ENCODE measurements around the gene PRKCH. TPM values are rescaled to one million over a fixed set of nuclear protein-coding genes. Genes with fewer than 3 reads are reported as not detected.

Gene PRKCH
- total RNA-seq, 1 experiment from 2014 or later, result 3.8 TPM

DNA sequence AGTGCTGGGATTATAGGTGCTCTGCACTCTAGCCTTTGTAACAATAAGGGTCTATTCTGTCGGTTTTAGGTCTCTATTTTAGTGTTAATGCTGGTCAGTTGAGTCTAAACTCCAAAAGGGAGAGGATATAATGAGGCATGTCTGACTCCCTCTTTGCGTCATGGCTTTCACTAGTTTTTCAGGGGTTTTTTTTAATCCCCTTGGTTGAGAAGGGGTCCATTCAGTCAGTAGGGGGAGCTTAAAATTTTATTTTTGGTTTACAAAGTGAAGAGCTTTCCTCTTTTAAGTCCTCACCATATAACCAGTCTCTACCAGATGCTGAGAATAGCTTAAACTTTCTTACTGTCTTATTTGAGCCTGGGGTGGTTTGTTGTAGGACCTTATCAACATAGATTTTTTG lies 106.9 kb downstream of the PRKCH start:
- DNase-seq (ENCODE audit: low read depth), result no peak

DNA sequence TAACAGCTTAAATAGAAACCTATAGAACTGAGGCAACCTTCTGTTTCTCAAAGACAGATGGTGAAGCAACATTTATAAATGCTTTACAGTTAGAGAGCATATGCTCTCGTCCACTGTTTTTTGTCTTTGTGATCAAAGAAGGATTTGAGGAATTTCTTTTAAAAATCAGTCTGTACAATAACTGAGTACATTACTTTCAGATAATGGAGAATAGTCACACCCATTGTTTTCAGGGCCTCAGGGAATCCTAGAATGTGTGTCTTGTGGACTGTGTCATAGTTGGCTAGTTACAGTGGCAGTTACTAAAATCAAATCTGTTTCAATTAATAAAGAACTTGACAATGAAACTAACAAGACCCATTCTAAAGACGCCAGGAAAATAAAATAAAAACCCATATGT lies 107.9 kb downstream of the PRKCH start:
- no peak for DNase-seq (ENCODE audit: low read depth)

DNA sequence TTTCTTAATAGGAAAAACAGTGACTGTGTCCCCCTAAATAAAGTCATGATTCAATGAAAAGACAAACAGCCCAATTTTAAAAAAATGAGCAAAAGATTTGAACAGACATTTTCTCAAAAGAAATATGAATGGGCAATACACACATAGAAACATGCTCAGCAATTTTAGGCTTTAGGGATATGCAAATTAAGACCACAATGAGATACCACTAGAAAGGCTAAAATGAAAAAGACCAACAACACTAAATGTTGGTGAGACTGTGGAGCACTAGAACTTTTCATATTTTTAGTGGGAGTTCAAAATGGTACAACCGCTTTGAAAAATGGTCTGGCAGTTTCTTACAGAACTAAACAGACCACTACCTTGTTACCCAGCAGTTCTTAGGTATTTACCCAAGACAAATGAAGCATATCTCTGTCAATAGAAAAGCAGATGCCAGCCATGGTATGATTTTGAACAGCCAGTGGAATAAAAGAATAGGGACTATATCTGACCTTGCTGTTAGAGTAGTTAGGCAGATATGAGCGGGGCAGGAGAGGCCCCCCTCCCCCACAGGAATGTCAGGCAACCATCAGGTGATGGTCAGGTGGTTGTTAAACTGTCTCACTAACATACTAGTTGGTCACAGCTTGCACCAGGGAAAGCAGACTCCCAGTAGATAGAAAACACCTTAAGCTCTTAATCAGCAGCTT lies 108.8 kb downstream of the PRKCH start:
- no peak for DNase-seq (ENCODE audit: low read depth)

- no peak for DNase-seq (ENCODE audit: low read depth)
These were observed 111.8 kb downstream of the PRKCH start for GRCh38 chr14:61433169-61433568.

- no peak for DNase-seq (ENCODE audit: low read depth)
These were observed 112.4 kb downstream of the PRKCH start for GRCh38 chr14:61433828-61434227.

GRCh38 chr14:61434311-61434710 lies 112.9 kb downstream of the PRKCH start:
- DNase-seq (ENCODE audit: low read depth), result no peak

DNA sequence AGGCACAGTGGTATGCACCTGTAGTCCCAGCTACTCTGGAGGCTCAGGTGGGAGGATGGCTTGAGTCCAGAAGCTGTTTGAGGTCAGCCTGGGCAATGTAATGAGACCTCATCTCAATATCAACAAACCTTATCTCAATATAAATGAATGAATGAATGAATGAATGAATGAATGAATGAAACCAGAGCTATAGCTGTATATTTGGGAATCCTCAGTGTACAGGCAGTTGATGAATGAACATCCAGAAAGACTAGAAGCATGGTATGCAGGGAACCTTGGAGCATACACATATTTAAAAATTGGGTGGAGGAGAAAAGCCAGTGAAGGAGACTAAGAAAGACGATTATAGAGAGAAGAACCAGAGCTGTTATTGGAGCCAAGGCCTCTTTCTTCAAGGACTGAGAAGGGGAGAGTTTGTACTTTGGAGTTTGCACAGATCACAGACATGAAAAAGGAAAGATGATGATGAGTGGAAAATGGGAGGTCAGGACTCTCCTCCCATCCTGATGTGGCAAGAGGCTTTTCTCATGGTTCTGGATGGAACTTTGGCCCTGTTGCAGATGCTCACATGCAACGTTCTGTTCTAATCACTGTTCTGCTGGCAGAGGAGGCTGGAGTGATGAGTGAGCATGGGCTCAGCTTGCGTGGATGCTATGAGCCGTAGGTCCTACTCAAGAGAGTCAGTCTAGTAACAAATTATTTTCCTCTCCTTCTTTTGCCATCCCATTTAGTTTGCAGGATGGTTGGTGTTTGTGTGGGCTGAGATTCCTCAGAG lies 114.4 kb downstream of the PRKCH start:
- no peak for DNase-seq (ENCODE audit: low read depth)

DNA sequence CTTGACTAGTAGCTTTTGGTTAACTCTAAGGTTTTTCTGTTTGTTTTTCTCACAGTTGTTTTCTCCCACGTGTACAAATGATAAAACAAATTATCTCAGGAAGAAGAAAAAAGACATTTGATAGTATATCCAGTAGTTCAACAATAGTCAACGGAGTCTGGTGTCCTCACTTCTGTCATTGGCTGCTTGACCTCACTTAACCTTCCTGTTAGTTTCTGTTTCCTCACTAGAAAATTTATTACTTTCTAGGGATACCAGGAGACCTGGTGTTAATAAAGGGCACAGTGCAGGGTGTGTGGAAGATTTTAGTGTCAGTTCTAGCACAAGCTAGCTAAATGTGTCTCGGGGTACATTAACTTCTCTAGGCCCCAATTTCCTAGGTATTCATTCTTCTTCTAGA lies 116.0 kb downstream of the PRKCH start:
- no peak for DNase-seq (ENCODE audit: low read depth)

DNA sequence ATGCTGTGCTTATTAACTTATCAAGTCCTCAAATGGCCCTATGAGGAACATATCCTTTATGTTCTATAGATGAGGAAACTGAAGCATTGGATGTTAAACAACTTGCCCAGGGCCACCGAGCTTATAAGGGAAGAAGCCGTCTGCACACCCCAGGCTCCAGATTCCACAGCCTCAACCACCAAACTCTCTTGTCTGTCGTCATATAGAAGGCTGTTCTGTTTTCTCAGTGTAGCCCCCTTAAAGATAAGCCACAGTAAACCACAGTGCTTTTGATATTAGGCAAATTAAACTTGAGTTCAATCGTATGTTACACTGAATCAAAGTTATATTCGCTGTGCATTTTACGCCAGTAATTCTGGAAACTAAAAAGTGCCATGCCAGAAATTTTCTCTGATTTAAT lies 116.7 kb downstream of the PRKCH start:
- no peak for DNase-seq (ENCODE audit: low read depth)

- peak; percentile 28 for DNase-seq (ENCODE audit: low read depth)
These were observed 117.1 kb downstream of the PRKCH start for GRCh38 chr14:61438497-61438859.

DNA sequence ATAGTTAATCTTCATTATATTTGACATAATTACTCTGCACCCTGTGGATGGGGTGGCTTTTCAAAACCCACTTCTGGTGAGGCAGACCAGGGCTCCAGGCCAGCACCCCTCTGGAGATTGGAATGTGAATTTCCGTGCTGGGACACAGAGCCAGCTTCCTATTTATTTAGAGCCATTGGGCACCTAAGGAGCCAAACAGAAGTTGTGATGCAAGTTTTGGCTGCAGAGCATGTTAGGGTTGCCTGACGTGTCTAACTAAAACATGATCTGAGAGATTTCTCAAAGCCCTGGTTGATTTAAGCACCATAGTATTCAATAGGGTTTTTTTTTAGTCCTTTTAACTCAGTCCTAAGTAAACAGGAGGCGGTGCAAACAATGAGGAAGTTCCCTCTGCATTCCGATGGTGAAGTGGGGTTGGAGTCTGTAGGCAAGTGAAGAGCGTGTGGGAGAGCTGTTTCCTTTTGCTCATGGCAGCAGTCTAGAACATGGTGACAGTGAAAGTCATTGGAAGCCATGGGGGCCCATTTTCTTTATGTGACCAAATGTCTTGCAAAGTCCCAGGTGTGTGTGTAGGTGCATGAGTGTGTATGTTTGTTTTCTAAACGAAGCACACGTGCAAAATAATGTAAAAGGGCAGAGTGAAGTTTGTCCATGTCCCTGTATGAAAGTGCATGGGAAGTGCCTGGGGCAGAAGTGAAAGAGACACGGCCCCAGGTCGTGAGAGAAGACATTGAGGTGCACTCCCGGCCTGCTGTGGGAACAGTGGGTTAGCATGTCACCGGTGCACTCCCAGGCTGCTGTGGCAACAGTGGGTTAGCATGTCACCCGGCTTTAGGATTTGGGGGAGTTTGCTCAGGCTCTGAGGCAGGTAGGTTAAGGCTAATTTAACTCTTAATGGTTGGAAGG lies 117.7 kb downstream of the PRKCH start:
- peak; percentile 68 for DNase-seq (ENCODE audit: low read depth)

DNA sequence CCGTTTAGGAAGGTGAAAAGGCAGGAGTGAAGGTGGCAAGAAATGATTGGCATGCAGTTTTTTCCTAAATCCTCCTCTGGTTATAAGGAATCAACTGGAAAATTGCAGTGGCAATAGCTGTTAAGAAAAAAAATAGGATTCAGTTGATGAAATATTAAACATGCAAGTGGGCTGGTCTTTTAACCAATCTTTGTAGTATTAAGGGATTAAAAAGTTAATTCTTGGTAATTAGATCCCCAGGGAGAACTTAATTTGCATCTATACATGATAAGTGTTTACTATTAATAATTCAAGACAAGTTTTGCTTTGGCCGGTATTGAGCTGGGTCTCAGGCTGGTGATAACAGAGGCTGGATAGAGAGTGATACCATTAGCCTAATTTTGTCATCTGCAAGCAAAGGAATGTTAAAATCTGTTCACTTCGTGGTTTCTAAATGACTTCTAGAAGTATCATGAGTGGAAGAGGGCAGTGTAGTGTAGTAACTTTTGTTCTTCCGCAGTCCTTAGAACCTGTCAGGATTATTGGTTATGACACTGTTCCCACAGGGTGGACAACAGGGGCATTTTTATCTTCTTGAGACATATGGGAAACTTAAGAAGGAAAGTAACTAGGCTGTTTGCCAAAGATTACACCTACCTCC lies 118.5 kb downstream of the PRKCH start:
- DNase-seq (ENCODE audit: low read depth), result no peak

DNA sequence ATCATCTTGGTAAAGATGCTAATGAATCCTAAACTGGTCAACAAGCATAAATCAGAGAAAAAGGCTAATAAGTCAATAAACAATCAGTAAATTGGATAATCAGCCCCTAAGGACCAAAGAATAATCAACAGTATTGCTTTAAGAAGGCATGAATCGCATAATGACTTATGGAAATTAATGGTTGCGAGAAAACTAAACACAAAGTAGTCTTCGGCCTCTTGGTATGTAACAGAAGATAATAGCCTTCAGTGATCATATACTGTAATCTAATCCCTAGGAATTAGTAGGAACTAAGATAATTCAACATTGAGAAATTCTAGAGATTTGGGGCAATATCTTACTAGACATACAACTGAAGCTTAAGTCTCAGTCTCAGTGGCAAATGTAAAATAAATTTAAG lies 122.1 kb downstream of the PRKCH start:
- no peak for DNase-seq (ENCODE audit: low read depth)

GRCh38 chr14:61444215-61444768 lies 122.9 kb downstream of the PRKCH start:
- peak; percentile 6 for DNase-seq (ENCODE audit: low read depth)

DNA sequence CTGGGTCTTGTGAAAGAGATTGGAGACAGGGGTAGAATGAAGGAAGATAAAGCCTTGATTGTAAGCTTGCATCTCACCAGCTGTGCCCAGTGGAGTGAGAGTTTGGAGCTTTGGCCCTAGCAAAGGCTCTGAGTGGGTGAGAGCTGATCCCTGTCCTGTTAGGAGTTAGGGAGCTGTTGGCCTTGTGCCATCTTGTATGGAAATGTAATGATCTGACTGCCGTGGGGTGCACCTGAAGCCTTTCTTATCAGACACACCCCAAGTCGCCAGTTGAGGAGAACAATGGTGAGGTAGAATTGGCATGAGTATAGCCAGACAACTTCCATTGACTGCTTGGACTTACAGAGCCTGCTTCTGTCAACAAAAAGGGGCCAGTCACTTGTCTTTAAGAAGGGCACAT lies 130.1 kb downstream of the PRKCH start:
- no peak for DNase-seq (ENCODE audit: low read depth)

- DNase-seq (ENCODE audit: low read depth), result no peak
These were observed 130.6 kb downstream of the PRKCH start for GRCh38 chr14:61451891-61452400.

DNA sequence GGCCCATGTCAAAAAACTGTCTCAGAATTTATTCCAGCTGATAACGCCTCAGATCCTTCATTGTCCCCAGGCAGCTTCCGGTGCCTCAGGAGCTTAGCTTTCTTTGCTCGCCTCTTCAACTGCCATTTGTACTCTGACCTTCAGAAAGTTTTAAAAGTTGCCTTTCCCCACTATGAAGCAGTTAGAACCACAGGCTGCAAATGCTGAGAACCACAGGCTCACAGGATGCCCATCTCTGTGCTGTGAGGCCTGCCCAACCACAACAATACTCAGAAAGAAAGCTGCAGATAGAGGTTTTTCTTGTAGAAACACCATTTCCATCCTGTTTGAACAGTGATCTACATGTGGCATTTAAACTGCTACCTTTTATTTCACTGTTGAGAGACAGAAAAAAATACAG lies 131.1 kb downstream of the PRKCH start:
- DNase-seq (ENCODE audit: low read depth), result no peak

DNA sequence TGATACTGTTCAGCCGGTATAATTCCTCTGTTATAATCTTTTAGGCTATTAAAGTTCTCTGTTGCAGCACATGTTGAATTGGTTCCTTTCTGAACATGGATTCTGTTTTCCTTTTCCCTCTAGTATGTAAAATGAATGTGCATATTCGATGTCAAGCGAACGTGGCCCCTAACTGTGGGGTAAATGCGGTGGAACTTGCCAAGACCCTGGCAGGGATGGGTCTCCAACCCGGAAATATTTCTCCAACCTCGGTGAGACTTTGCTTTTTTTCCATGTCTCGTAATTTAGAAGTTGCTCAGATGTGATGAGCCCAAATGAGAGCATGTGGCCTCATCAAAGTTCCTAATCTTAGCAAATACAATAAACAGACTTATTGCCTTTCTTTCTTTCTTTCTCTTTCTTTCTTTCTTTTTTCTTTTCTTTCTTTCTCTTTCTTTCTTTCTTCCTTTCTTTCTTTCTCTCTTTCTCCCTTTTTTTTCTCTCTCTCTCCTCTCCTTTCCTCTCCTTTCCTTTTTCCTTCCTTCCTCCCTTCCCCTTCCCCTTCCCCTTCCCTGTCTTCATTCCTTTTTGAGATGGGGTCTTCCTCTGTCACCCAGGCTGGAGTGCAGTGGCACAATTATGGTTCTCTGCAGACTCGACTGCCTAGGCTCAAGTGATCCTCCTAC lies 131.9 kb downstream of the PRKCH start:
- no peak for DNase-seq (ENCODE audit: low read depth)

DNA sequence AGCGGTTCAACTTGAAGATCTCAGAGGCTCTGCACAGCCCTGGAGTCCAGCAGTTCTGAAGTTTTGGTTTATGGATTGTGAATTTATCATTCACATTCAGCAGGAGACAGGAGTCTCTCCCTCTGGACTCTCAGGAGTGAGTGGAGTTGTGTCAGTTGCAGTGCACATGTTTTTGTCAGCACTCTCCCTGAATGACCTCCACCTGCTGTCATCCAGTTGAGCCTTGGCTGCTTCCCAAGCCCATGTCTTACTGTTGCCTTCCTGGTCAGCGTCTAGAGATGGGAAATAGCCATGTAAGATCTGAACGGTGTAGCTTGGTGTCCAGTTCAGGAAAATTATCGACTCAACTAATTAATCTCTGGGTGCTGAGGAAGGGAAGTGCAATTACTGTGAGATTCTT lies 133.2 kb downstream of the PRKCH start:
- peak; percentile 41 for DNase-seq (ENCODE audit: low read depth)

DNA sequence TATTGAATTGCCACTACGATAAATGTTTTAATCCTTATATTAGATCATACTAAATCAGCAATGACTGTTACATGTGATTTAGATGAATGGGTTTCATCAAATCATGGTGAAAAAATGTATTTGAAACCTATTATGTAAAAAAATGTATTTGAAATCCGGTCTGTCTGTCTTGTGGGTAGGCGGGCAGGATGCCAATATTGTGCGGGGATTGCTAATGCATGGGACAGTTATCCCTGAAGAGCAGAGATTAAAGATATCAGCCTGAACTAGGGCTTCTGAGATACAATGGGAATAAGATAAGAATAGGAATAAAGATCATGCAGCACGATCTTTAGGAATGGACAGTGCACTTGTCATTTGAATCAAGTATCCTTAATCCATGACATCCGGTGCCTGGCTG lies 134.0 kb downstream of the PRKCH start:
- no peak for DNase-seq (ENCODE audit: low read depth)

DNA sequence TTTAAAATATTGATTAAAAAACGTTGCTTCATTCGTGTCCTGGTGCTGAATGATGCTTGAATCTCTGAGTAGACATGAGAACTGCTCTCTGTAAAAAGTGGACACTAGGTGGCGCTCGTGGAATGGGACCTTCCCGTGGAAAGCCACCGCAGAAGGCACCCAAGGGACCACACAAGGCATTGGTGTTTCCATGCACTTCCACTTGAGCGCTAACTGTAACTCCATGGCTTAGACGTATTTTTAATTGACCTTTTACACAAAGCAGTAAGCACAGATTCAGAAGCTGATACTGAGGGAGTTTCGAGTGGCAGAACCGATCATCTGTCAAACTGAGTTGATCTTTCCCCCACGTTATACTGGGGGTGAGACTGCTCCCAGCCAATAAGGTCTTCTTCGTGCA lies 135.3 kb downstream of the PRKCH start:
- DNase-seq (ENCODE audit: low read depth), result peak; percentile 72

All from M059J (cell line).